Fibroblast of skin of abdomen (primary cell): ENCODE measurements around the gene TMEFF2.

Experiments used
- DNase-seq: peaks from one replicate; pipeline ENCODE4 v3.0.0-alpha.2; 2013

TMEFF2 gene

GRCh38 chr2:191957996-191958860 is 236.5 kb downstream of the TMEFF2 start:
- DNase-seq: no peak

GRCh38 chr2:191954451-191954850 is 240.3 kb downstream of the TMEFF2 start:
- no peak for DNase-seq

GRCh38 chr2:191952515-191953270 is 242.0 kb downstream of the TMEFF2 start:
- no peak for DNase-seq

DNA sequence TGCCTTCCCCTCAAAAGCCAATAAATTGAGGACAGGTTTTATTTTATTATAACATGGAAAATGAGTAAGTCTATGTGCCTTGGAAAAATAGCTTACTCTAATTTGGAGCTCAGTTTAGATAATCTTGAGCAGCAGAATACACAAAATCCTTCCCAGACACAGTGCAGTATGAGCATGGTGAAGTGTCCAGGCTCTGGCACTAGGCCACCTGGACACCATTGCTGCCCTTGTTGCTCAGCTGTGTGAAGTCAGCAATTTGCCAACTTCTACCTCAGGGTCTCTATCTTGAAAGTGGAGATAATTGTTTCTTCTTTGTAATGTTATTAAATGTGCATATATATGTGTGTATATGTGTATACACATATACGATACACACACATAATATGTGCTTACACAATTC is 242.9 kb downstream of the TMEFF2 start:
- no peak for DNase-seq

DNA sequence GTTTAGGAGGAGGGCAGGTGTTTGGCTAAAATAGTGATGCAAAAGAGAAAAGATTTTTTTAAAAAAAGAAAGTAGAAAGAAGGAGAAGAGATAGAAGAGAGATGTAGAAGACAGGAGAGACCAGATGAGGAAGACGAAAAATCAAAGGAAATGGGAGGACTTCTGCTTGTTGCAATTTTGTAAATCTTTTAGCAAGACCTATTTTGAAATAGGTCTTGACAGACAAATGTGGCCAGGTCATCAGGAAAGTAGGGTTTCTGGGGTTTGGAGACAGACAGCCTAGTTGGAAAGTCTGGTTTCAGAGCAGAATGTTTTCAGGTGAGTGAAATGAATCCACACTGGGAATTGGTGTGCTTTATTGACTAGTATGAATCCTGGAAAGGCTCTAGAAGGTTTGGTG is 243.4 kb downstream of the TMEFF2 start:
- no peak for DNase-seq

- DNase-seq: peak; percentile 52
Measured at GRCh38 chr2:191950132-191950874, 244.4 kb downstream of the TMEFF2 start.

- no peak for DNase-seq
Measured at GRCh38 chr2:191947235-191947634, 247.5 kb downstream of the TMEFF2 start.

- DNase-seq: no peak
Measured at GRCh38 chr2:191946471-191947182, 248.1 kb downstream of the TMEFF2 start.

DNA sequence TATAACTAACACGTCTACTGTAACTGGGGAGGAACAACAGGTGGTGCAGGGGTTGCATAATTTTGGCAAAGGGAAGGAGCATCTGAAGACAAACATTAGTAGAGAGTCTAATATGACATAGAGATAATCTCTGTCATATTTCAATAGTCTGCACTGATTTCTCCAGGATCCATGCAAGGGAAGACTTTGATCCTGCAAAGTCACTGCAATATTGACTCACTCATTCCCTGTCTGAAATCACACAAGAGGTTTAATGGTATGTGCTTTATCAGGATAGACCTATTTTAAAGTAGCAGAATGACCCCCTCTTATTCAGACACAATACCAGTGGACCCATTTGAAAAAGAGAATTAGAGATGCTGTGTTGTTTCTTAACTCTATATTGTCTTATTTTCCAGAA is 249.1 kb downstream of the TMEFF2 start:
- DNase-seq: no peak

DNA sequence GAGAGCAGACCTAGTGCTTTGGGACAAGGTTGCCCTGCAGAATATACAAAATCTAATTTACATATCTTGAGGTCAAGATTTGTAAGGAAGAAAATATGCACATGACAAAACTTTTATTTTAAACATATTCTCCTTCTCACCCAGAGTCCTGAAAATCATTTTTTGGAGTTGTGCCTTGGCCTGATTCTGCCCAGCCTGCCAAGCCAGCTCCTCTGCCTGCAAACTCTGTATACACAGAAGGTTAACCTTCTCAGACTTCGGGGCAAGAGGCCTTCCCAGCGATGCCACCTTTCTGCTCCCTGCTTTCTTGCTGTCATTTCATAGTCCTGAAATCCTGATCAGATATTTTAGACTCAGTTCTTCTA is 252.0 kb downstream of the TMEFF2 start:
- DNase-seq: no peak

GRCh38 chr2:191942090-191942738 is 252.5 kb downstream of the TMEFF2 start:
- peak; percentile 31 for DNase-seq

GRCh38 chr2:191941376-191941929 is 253.3 kb downstream of the TMEFF2 start:
- DNase-seq: no peak

GRCh38 chr2:191938779-191939178 is 256.0 kb downstream of the TMEFF2 start:
- no peak for DNase-seq

DNA sequence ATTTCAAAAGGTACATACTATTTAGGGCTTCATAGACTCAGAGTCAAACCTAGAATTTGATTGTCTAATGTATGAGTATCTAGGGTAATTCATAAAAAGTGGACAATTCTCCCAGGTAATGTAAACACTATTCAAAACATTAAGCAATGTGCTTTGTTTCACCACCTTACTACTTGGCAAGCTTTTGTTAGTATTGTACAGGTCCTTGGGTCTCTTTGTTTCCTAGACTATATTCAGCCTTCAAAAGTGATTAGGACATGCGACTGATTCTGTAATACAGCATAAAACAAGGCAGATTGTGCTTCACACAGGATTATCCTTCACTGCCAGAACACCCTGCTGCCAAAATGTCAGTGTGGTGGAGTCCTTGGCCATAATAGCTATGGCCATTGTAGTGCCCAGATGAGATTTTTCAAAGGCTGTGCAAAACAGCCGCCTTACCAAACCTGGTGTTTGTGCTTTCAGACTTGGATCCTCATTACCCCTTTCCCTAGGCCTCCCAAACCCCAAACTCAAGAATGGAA is 257.8 kb downstream of the TMEFF2 start:
- no peak for DNase-seq

- no peak for DNase-seq
Measured at GRCh38 chr2:191935247-191935646, 259.5 kb downstream of the TMEFF2 start.

GRCh38 chr2:191933307-191934105 is 261.2 kb downstream of the TMEFF2 start:
- no peak for DNase-seq

- DNase-seq: no peak
Measured at GRCh38 chr2:191932286-191932685, 262.4 kb downstream of the TMEFF2 start.

DNA sequence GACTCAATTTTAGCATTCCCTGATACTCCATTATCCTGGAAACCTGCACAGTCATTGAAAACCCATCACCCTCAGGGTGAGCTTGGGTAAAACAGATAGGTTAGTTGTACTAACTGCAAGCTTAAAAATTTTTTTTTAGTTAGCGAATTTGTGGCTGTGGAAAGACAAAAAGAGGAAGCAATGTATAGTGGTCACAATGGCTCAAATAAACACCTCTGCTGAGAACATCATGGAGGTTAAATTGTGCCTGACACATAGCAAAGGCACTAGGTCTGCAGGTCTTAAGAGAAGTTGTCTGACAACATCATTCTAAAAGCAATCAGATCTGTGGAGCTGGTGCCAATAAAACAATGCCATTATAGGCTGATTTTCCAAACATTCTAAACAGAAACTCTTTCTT is 263.4 kb downstream of the TMEFF2 start:
- no peak for DNase-seq

- DNase-seq: no peak
Measured at GRCh38 chr2:191930205-191930604, 264.5 kb downstream of the TMEFF2 start.

DNA sequence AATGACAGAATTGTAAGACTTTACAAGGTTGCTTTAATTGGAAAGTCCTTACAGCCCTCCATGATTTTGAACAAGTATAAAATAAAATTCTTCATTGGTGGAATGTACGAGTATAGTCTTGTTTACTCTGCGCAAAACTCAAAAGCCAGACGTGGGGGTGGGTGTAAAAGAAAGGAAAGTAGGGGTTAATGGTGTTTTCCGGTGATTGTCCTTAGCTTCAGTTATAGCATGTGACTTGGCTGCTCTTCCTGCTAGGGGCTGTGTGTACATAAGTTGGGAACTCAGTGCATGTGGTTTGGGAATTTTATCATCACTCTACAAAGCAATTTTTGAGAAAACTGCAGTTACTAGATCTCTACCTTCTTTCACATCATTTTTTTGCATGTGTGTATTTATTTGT is 265.4 kb downstream of the TMEFF2 start:
- no peak for DNase-seq

GRCh38 chr2:191927991-191928390 is 266.7 kb downstream of the TMEFF2 start:
- peak; percentile 40 for DNase-seq
